ENCODE measurements around the gene ARID5B. TPM values are rescaled to one million over a fixed set of nuclear protein-coding genes. Genes with fewer than 3 reads are reported as not detected.
A peak's percentile ranks its signal among the peaks of the same experiment; 100 is the strongest.

ARID5B gene
- total and polyA plus RNA-seq, 2 of the 4 experiments (the other 2 are of a cell fraction), result 41.0 to 125 TPM

- WGBS, 2 experiments (ENCODE audit: extremely low coverage in 2 of 2, insufficient read length in 1 of 2), result no CpG with 5 or more reads among the region's 8 CpGs
- Histone ChIP-seq H4K20me1 (ENCODE audit: insufficient read depth, low read length) (peaks cover 43% of the 10 kb centered on the region), H3K4me2 (ENCODE audit: low read depth, low read length) (no peak overlapping the region), H3K27me3 (ENCODE audit: control insufficient read depth, insufficient read depth, low read length) (no peaks in the 10 kb centered on the region), H3K56ac (ENCODE audit: extremely low read depth, insufficient read depth, low read length) (peak overlapping the region; percentile 20; the same call in 1 of the 2 replicates), H2AK5ac (ENCODE audit: low read depth, low read length) (peak overlapping the region; percentile 78), H3K9ac (ENCODE audit: low read depth, low read length) (0 out of 2 replicates have a peak overlapping the region, but pooled peaks have one; percentile 18), H3K79me1 (ENCODE audit: low read depth in 1 of 2, low read length in 2 of 2) (peaks cover 22 to 71% of the 10 kb centered on the region in 2 experiments), H3K4ac (ENCODE audit: low read depth, low read length) (peak overlapping the region; percentile 76), H2BK120ac (ENCODE audit: low read depth, low read length) (peak overlapping the region; percentile 42), H3K4me1 (ENCODE audit: control insufficient read depth, insufficient read depth, low read length) (peaks cover 49% of the 10 kb centered on the region), H3K4me3 (ENCODE audit: insufficient read depth, low read depth, low read length) (no peak overlapping the region), H3K27ac (ENCODE audit: insufficient read depth, low read length) (peak overlapping the region; percentile 74), H2BK15ac (ENCODE audit: low read depth, low read length) (no peak overlapping the region), H3K14ac (replicated peaks; ENCODE audit: low read depth, low read length) (peak overlapping the region; percentile 69), H3K9me3 (ENCODE audit: control insufficient read depth, insufficient read depth, low read length) (no peaks in the 10 kb centered on the region), H4K5ac (ENCODE audit: low read depth, low read length) (peak overlapping the region; percentile 49; the same call in 1 of the 2 replicates), H2AFZ (replicated peaks; ENCODE audit: low read length, poor library complexity) (no peak overlapping the region), H3K18ac (ENCODE audit: low read depth, low read length) (peak overlapping the region; percentile 3; the same call in 1 of the 2 replicates), H3K9me1 (ENCODE audit: insufficient read depth, low read length) (peaks cover 33% of the 10 kb centered on the region), H2AK9ac (replicated peaks; ENCODE audit: low read depth, low read length, poor library complexity) (no peak overlapping the region), H2BK5ac (ENCODE audit: low read depth, low read length, poor library complexity, severe bottlenecking) (peak overlapping the region; percentile 96), H3K36me3 (ENCODE audit: control insufficient read depth, insufficient read depth, low read length) (peaks cover 72% of the 10 kb centered on the region), H3K23ac (ENCODE audit: low read depth, low read length) (peak overlapping the region; percentile 21; the same call in 1 of the 2 replicates), H4K8ac (ENCODE audit: low read depth in 2 of 2, low read length in 2 of 2) (peak overlapping the region; percentile 55 to 56; a peak in 2 of 4 replicates), H4K91ac (ENCODE audit: insufficient read depth, low read depth, low read length) (peak overlapping the region; percentile 13; the same call in 1 of the 2 replicates), H2BK20ac (ENCODE audit: low read depth, low read length) (no peak overlapping the region)
- TF ChIP-seq, protein P1, sequence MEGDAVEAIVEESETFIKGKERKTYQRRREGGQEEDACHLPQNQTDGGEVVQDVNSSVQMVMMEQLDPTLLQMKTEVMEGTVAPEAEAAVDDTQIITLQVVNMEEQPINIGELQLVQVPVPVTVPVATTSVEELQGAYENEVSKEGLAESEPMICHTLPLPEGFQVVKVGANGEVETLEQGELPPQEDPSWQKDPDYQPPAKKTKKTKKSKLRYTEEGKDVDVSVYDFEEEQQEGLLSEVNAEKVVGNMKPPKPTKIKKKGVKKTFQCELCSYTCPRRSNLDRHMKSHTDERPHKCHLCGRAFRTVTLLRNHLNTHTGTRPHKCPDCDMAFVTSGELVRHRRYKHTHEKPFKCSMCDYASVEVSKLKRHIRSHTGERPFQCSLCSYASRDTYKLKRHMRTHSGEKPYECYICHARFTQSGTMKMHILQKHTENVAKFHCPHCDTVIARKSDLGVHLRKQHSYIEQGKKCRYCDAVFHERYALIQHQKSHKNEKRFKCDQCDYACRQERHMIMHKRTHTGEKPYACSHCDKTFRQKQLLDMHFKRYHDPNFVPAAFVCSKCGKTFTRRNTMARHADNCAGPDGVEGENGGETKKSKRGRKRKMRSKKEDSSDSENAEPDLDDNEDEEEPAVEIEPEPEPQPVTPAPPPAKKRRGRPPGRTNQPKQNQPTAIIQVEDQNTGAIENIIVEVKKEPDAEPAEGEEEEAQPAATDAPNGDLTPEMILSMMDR (conservative IDR thresholded peaks at IDR 0.05; ENCODE audit: low read depth, low read length), result no peak
- TF ChIP-seq BHLHE40 (IDR thresholded peaks at IDR 0.05; ENCODE audit: low read depth, low read length) (no peak), RFX5 (IDR thresholded peaks at IDR 0.05; ENCODE audit: low read depth, low read length) (no peak), USF2 (IDR thresholded peaks at IDR 0.05; ENCODE audit: low read depth, low read length) (no peak), MAFK (IDR thresholded peaks at IDR 0.05; ENCODE audit: low read depth, low read length) (no peak), POLR2A (IDR thresholded peaks at IDR 0.05; ENCODE audit: low read depth, low read length) (no peak), NFE2L2 (IDR thresholded peaks at IDR 0.05; ENCODE audit: low read depth, low read length) (no peak), RAD21 (IDR thresholded peaks at IDR 0.05; ENCODE audit: low read length) (no peak)
- TF ChIP-seq, protein P2, sequence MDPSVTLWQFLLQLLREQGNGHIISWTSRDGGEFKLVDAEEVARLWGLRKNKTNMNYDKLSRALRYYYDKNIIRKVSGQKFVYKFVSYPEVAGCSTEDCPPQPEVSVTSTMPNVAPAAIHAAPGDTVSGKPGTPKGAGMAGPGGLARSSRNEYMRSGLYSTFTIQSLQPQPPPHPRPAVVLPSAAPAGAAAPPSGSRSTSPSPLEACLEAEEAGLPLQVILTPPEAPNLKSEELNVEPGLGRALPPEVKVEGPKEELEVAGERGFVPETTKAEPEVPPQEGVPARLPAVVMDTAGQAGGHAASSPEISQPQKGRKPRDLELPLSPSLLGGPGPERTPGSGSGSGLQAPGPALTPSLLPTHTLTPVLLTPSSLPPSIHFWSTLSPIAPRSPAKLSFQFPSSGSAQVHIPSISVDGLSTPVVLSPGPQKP (IDR thresholded peaks at IDR 0.05; ENCODE audit: borderline replicate concordance, low read depth, low read length), result no peak
- POLR2A ChIA-PET (ENCODE audit: unreplicated experiment), result no interaction called here
- DNase-seq, result no peak
- no peak for ATAC-seq (ENCODE audit: low read depth)
- in situ Hi-C loops (cut with MboI; ENCODE audit: low sequenced_read_pairs) (loop anchor here (25.0 kb wide), 1 partner anchor 1061 kb away; the partner anchor contains the start of gene NRBF2), intact Hi-C loops (cut with micrococcal nuclease) (no loop called here), dilution Hi-C loops (cut with HindIII; ENCODE audit: low sequenced_read_pairs, unreplicated experiment) (no loop called here)
- CTCF ChIA-PET, result interaction anchor here (0.6 kb wide), 1 partner anchor 183 kb away, joined by 3 read pairs; no protein-coding TSS in a partner anchor
- BruUV-seq (replicated peaks), result no TSS peak
Measured at GRCh38 chr10:62075912-62076311, 174.4 kb downstream of the ARID5B start.
